NT2/D1 (cell line): ENCODE measurements around the gene PHF24.

Experiments used
- DNase-seq: peaks from one replicate; pipeline ENCODE4 v3.0.0-alpha.2; 2011; ENCODE audit warnings: low read depth, low spot score
- H3K27me3 ChIP-seq: 2 replicates; pipeline ENCODE4 v1.6.0; 2011; ENCODE audit warnings: mild to moderate bottlenecking; ENCODE audit not compliant: insufficient read length, insufficient read depth
- H3K36me3 ChIP-seq: 2 replicates; pipeline ENCODE4 v1.6.1; 2011; ENCODE audit warnings: mild to moderate bottlenecking, low read length, mixed read lengths; ENCODE audit not compliant: insufficient read depth, insufficient read length
- H3K4me1 ChIP-seq: 2 replicates; pipeline ENCODE4 v1.5.1; 2011; ENCODE audit not compliant: insufficient read depth, insufficient read length
- H3K4me3 ChIP-seq: 2 replicates; pipeline ENCODE4 v1.5.1; 2011; ENCODE audit warnings: low read depth; ENCODE audit not compliant: insufficient read length
- H3K9ac ChIP-seq: 2 replicates; pipeline ENCODE4 v1.6.0; 2011; ENCODE audit warnings: low read depth; ENCODE audit not compliant: insufficient read length
- H3K9me3 ChIP-seq: 2 replicates; pipeline ENCODE4 v1.5.1; 2011; ENCODE audit warnings: mild to moderate bottlenecking, low read length; ENCODE audit not compliant: insufficient read depth
- SUZ12 ChIP-seq: IDR thresholded peaks from 2 replicates; pipeline ENCODE4 v1.6.1; 2011; ENCODE audit not compliant: insufficient read length, insufficient read depth; ENCODE audit errors: extremely low read depth
- YY1 ChIP-seq: IDR thresholded peaks from 2 replicates; pipeline ENCODE4 v1.6.1; 2011; ENCODE audit not compliant: insufficient read length, insufficient read depth
- ZNF274 ChIP-seq: IDR thresholded peaks from 2 replicates; pipeline ENCODE4 v1.6.1; 2011; ENCODE audit warnings: mild to moderate bottlenecking, low read depth, low read length

The PHF24 gene

GRCh38 chr9:34985311-34985899 lies 27.3 kb downstream of the PHF24 start:
- Histone ChIP-seq H3K36me3 (peaks cover 3% of the 10 kb centered on the region), H3K9ac (no peak overlapping the region), H3K27me3 (no peaks in the 10 kb centered on the region), H3K9me3 (no peaks in the 10 kb centered on the region), H3K4me1 (peaks cover 4% of the 10 kb centered on the region), H3K4me3 (no peak overlapping the region)
- TF ChIP-seq ZNF274 (no peak), SUZ12 (no peak), YY1 (no peak)
- DNase-seq: peak; percentile 71

DNA sequence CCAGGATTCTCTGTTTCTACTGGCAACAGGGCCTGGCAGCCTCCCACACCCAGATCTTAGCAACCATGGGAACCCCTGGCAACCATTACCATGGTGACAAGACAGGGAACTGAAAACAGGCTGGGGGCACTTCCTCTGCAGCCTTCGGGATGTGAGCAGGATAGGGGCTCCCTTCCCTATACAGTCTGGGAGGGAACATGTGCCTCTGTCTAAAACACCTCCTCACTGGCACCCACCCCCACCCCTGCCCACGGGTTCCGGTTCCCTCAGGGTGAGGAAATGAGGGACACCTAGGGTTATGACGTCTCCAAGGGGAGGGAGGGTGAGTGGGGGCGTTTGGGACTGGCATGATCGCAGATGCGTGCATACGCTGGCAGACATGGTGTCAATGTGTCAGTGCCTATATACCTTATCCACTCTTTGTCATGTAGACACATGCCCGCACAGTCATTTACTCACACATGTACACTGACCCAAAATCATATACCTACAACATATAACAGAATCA lies 28.5 kb downstream of the PHF24 start:
- Histone ChIP-seq H3K9me3 (no peaks in the 10 kb centered on the region), H3K27me3 (no peaks in the 10 kb centered on the region), H3K36me3 (peaks cover 13% of the 10 kb centered on the region), H3K9ac (no peak overlapping the region), H3K4me1 (peaks cover 7% of the 10 kb centered on the region), H3K4me3 (no peak overlapping the region)
- no peak for TF ChIP-seq ZNF274
- no peak for TF ChIP-seq YY1
- no peak for TF ChIP-seq SUZ12
- DNase-seq: no peak

GRCh38 chr9:34987160-34987901 lies 29.2 kb downstream of the PHF24 start:
- Histone ChIP-seq H3K9me3 (no peaks in the 10 kb centered on the region), H3K9ac (no peak overlapping the region), H3K36me3 (peaks cover 13% of the 10 kb centered on the region), H3K27me3 (no peaks in the 10 kb centered on the region), H3K4me3 (no peak overlapping the region), H3K4me1 (peaks cover 11% of the 10 kb centered on the region)
- TF ChIP-seq YY1 (no peak), SUZ12 (no peak), ZNF274 (no peak)
- no peak for DNase-seq

GRCh38 chr9:34988218-34989002 lies 30.3 kb downstream of the PHF24 start:
- no peaks in the 10 kb centered on the region for H3K9me3 ChIP-seq
- TF ChIP-seq SUZ12 (no peak), ZNF274 (no peak), YY1 (no peak)
- peaks cover 21% of the 10 kb centered on the region for H3K36me3 ChIP-seq
- H3K4me3 ChIP-seq: peak overlapping the region; percentile 73
- no peaks in the 10 kb centered on the region for H3K27me3 ChIP-seq
- H3K4me1 ChIP-seq: peaks cover 21% of the 10 kb centered on the region
- no peak for DNase-seq
- H3K9ac ChIP-seq: peak overlapping the region; percentile 74

DNA sequence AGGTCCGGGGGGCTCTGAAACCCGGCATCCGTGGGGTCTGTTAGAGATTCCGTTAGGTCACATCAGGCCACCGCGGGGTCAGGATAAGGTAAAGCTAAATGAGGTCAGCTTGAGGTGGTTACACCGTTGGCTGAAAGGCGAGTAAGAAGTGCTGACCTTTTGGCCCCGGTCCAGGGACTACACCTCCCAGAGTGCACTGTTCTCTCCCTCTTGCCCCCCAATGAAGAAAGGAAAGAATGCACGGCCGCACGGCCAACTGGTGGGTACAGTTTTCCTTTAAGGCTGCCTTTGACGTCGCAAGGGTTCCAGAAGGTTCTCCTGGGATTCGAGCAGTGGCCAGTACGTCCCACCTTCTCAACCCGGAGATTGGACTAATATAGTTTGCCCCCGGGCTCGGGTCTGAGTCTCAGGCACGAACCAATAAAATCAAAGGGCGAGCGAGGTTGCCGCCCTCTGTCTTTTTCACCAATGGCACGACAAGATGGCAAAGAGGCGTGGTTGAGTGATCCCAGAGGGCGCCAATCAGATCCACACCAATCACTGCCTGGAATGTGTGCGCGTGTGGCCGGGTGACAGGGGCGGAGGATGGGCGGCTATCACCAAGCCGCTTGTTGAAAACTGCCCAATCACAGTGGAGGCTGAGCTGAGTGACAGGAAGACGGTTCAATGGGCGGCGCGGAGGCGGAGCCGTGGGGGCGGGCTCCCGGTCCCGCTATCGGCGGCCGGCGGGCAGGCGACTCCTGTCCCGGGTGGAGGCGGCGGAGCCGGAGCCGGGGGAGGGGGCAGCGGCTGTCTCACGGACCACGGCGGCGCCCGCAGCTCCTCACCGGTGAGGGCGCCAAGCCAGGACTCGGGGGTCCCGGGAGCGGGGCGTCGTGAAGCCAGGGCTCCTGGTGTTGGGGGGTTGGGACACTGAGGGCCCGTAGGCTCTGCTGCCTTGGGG lies 31.2 kb downstream of the PHF24 start, which contains the start of gene DNAJB5:
TSS of gene DNAJB5 (plus strand) at position 743 of the 943 bp plus-strand sequence. CDS start 886 bp downstream, outside the sequence.
- H3K36me3 ChIP-seq: peaks cover 29% of the 10 kb centered on the region
- H3K9me3 ChIP-seq: no peaks in the 10 kb centered on the region
- H3K9ac ChIP-seq: peak within 1 kb of the TSS; percentile 84
- peak; percentile 99 for DNase-seq
- H3K4me1 ChIP-seq: peaks cover 26% of the 10 kb centered on the region
- no peaks in the 10 kb centered on the region for H3K27me3 ChIP-seq
- TF ChIP-seq SUZ12: no peak
- no peak for TF ChIP-seq YY1
- TF ChIP-seq ZNF274: no peak
- H3K4me3 ChIP-seq: peak within 1 kb of the TSS; percentile 81

DNA sequence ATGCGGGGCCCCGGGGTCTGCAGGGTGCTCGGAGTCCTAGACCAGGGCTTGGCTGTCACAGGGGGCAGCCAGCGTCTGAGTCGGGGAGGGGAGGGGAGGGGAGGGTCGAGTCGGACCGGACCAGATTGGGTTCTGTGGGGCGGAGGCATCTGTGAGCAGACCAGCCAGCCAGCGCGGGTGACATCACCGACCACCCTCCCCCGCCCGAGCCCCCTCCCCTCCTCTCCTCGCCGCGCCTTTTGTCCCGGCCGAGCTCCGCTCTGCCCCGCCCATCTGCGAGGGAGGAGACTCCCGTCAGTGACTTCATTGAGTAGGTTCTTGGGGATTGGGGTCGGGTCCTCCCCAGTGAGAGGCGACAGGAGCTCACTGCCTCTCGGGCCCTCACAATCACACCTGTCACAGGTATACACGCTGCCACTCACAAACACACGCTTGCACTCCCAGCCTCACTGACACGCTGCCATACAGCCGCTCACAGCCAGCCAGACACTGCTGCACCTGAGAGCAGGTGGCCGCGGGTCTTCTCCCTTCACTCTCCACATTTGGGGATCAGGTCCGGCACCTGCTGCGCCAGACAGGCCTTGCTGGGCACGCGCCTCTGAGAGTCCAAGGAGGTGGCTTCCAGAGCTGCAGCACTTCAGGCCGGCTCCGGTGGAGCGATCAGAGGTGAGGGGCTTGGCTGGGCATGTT lies 32.0 kb downstream of the PHF24 start:
- TF ChIP-seq YY1 (no peak), SUZ12 (no peak)

More for the DNA sequence above, 32.0 kb downstream of the PHF24 start:
- Histone ChIP-seq H3K4me1 (peaks cover 31% of the 10 kb centered on the region), H3K9me3 (no peaks in the 10 kb centered on the region), H3K36me3 (peaks cover 37% of the 10 kb centered on the region), H3K27me3 (no peaks in the 10 kb centered on the region), H3K9ac (peak overlapping the region; percentile 84), H3K4me3 (peak overlapping the region; percentile 81)
- DNase-seq: peak; percentile 81
